PC-3 (cell line): Measurements from ENCODE around the gene MRGPRD. TPM values are rescaled to one million over a fixed set of nuclear protein-coding genes. Genes with fewer than 3 reads are reported as not detected.

ENCODE experiments used
- ATAC-seq: fragments of 200-7000 bp; cut with Tn5 transposase; 2 replicates; pipeline ENCODE4 v1.9.1; 2020; ENCODE audit warnings: mild to moderate bottlenecking, moderate library complexity
- BruUV-seq: library from RNA; stranded (reverse); fragments of 400-500 nt; replicated peaks from 2 replicates; lab custom pipeline; 2021; lab: Mats Ljungman, UMichigan
- CTCF ChIA-PET: fragments of 300-600 bp; sonication (Branson Sonifier 250); formaldehyde crosslinking; loops from one replicate; lab custom pipeline; 2022; ENCODE audit warnings: antibody characterized with exemption; lab: Charles Lee
- POLR2A ChIA-PET: fragments of 300-600 bp; sonication (Branson Sonifier 250); formaldehyde crosslinking; loops from one replicate; lab custom pipeline; 2022; ENCODE audit warnings: antibody characterized with exemption; ENCODE audit not compliant: unreplicated experiment; lab: Charles Lee
- DNase-seq: peaks from one replicate; pipeline ENCODE4 v3.0.0-alpha.2; 2015
- H2AFZ ChIP-seq: fragments of 300-600 bp; sonication (generic); 2 replicates; pipeline ENCODE4 v1.6.0; 2016; ENCODE audit warnings: antibody characterized with exemption, low read length
- H3F3A ChIP-seq: fragments of 300-600 bp; sonication (generic); one replicate; pipeline ENCODE4 v1.6.0; 2017; ENCODE audit warnings: antibody characterized with exemption, low read length, control low read depth, mild to moderate bottlenecking; ENCODE audit not compliant: unreplicated experiment
- H3K27ac ChIP-seq: fragments of 300-600 bp; sonication (generic); 2 replicates; pipeline ENCODE4 v1.5.1; 2016; ENCODE audit warnings: mild to moderate bottlenecking, low read length
- H3K27me3 ChIP-seq: fragments of 300-600 bp; sonication (generic); 2 replicates; pipeline ENCODE4 v1.6.1; 2016; ENCODE audit warnings: low read length, mixed read lengths
- H3K36me3 ChIP-seq: fragments of 300-600 bp; sonication (generic); 2 replicates; pipeline ENCODE4 v1.6.1; 2016; ENCODE audit warnings: low read depth, mixed run types, low read length, mixed read lengths
- H3K4me1 ChIP-seq: fragments of 300-600 bp; sonication (generic); 2 replicates; pipeline ENCODE4 v1.5.1; 2016; ENCODE audit warnings: low read length; ENCODE audit not compliant: insufficient read depth
- H3K4me2 ChIP-seq: fragments of 300-600 bp; sonication (generic); 2 replicates; pipeline ENCODE4 v1.6.0; 2016; ENCODE audit warnings: low read length
- H3K4me3 ChIP-seq: fragments of 300-600 bp; sonication (generic); 2 replicates; pipeline ENCODE4 v1.5.1; 2016; ENCODE audit warnings: mild to moderate bottlenecking, low read length, mixed read lengths
- H3K79me2 ChIP-seq: fragments of 300-600 bp; sonication (generic); 2 replicates; pipeline ENCODE4 v1.6.1; 2017; ENCODE audit warnings: low read length, mixed read lengths
- H3K9ac ChIP-seq: fragments of 300-600 bp; sonication (generic); 2 replicates; pipeline ENCODE4 v1.6.0; 2016; ENCODE audit warnings: mild to moderate bottlenecking, low read length
- H3K9me2 ChIP-seq: fragments of 300-600 bp; sonication (generic); replicated peaks from 2 replicates; pipeline ENCODE4 v1.6.1; 2016; ENCODE audit warnings: mixed run types, low read length, mixed read lengths
- H3K9me3 ChIP-seq: fragments of 300-600 bp; sonication (generic); 2 replicates; pipeline ENCODE4 v1.6.1; 2016; ENCODE audit warnings: low read length, mixed read lengths
- H4K20me1 ChIP-seq: fragments of 300-600 bp; sonication (generic); 2 replicates; pipeline ENCODE4 v1.6.1; 2016; ENCODE audit warnings: low read length, mixed read lengths
- CTCF ChIP-seq: fragments of 300-600 bp; sonication (generic); conservative IDR thresholded peaks from 2 replicates; pipeline ENCODE4 v1.5.1; 2017; ENCODE audit warnings: antibody characterized with exemption, low read depth, mild to moderate bottlenecking, low read length
- EZH2 ChIP-seq: fragments of 300-600 bp; sonication (generic); IDR thresholded peaks from one replicate; pipeline ENCODE4 v1.6.1; 2017; ENCODE audit warnings: antibody characterized with exemption, mild to moderate bottlenecking, low read length; ENCODE audit not compliant: unreplicated experiment
- EZH2phosphoT487 ChIP-seq: fragments of 300-600 bp; sonication (generic); IDR thresholded peaks from 2 replicates; pipeline ENCODE4 v1.6.1; 2018; ENCODE audit warnings: mild to moderate bottlenecking, antibody characterized with exemption, low read length, borderline replicate concordance
- intact Hi-C: fragments of 100-400 bp; cut with micrococcal nuclease; formaldehyde crosslinking; loops from 2 replicates; pipeline ENCODE4 v1.9.0; 2023
- total RNA-seq: library from RNA; depleted of rRNA; stranded (reverse); fragments of >200 nt; gene quantifications from 2 replicates; pipeline ENCODE4 v1.2.3, GENCODE V29; 2014

Gene MRGPRD
- total RNA-seq, 1 experiment from 2014 or later: not detected

GRCh38 chr11:68992743-68993255 lies 12.0 kb upstream of the MRGPRD start:
- H3K27ac ChIP-seq: no peak overlapping the region
- TF ChIP-seq CTCF (no peak), EZH2phosphoT487 (no peak), EZH2 (no peak)
- no peaks in the 10 kb centered on the region for H3K4me1 ChIP-seq
- H3K9me2 ChIP-seq: no peaks in the 10 kb centered on the region
- H3K9me3 ChIP-seq: no peaks in the 10 kb centered on the region
- BruUV-seq: no TSS peak
- intact Hi-C loops: no loop called here
- DNase-seq (no peak), ATAC-seq (no peak)
- no peak overlapping the region for H2AFZ ChIP-seq
- CTCF ChIA-PET: no interaction called here
- H3K4me2 ChIP-seq: no peak overlapping the region
- no peaks in the 10 kb centered on the region for H4K20me1 ChIP-seq
- no peaks in the 10 kb centered on the region for H3K36me3 ChIP-seq
- no peaks in the 10 kb centered on the region for H3F3A ChIP-seq
- H3K79me2 ChIP-seq: no peaks in the 10 kb centered on the region
- no peak overlapping the region for H3K9ac ChIP-seq
- H3K4me3 ChIP-seq: no peak overlapping the region
- H3K27me3 ChIP-seq: peaks cover 16% of the 10 kb centered on the region; the same call in 1 of the 2 replicates
- POLR2A ChIA-PET: no interaction called here

DNA sequence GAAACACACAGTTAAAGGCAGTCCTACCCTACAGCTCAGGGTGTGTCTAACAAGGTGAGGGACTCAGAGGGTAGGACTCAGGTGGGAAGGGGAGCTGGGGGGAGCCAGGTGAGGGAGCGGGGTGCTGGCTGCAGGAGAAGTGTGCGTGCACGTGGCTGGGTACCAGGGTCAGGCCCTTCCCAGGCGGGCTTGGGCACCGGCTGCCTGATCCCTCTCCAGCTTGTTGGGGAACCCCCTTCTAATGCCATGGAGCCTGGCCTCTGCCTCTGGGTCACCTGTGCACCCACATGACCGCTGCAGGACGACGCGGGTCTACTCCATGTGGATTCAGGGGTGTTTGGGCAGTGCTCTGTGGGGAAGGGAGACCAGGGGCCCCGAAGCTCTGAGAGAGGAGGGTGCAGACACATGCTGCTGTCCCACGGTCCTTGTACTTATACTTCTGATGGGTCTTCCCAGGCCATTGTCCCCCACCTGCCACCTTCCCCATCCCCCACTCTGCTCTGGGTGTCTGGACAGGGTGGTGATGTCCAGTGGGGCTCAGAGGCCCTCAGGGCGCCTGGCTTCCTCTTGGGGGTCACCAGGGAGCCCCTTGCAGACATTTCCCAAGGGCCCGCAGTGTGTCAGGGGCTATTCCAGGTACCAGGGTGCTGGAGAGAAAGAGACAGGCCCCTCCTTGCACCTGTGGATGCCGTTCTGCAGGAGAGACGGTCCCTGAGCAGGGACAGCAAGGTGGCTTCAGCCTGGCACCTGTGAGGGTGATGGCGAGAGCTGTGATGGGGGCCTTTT lies 10.4 kb upstream of the MRGPRD start:
- Histone ChIP-seq H3K36me3 (no peaks in the 10 kb centered on the region), H3K79me2 (no peaks in the 10 kb centered on the region), H3F3A (no peaks in the 10 kb centered on the region), H3K27me3 (peaks cover 22% of the 10 kb centered on the region), H3K4me3 (no peak overlapping the region), H3K27ac (no peak overlapping the region), H3K9me2 (no peaks in the 10 kb centered on the region), H3K9me3 (no peaks in the 10 kb centered on the region), H3K9ac (no peak overlapping the region), H4K20me1 (no peaks in the 10 kb centered on the region), H3K4me1 (no peaks in the 10 kb centered on the region), H2AFZ (no peak overlapping the region), H3K4me2 (no peak overlapping the region)
- no peak for ATAC-seq
- ChIA-PET POLR2A (no interaction called here), CTCF (no interaction called here)
- TF ChIP-seq EZH2 (no peak), EZH2phosphoT487 (no peak)
- no peak for DNase-seq
- intact Hi-C loops: no loop called here
- no TSS peak for BruUV-seq

GRCh38 chr11:68989936-68990606 lies 9.3 kb upstream of the MRGPRD start:
- no peak overlapping the region for H3K4me2 ChIP-seq
- H2AFZ ChIP-seq: no peak overlapping the region
- no peaks in the 10 kb centered on the region for H3F3A ChIP-seq
- H3K27me3 ChIP-seq: peaks cover 22% of the 10 kb centered on the region
- no peaks in the 10 kb centered on the region for H3K79me2 ChIP-seq
- ATAC-seq: no peak
- POLR2A ChIA-PET: no interaction called here
- intact Hi-C loops: loop anchor here (10.0 kb wide), 1 partner anchor 55 kb away; the partner anchor contains the start of gene TPCN2
- H3K4me1 ChIP-seq: no peaks in the 10 kb centered on the region
- H3K36me3 ChIP-seq: no peaks in the 10 kb centered on the region
- CTCF ChIA-PET: no interaction called here
- DNase-seq: no peak
- no peak overlapping the region for H3K4me3 ChIP-seq
- TF ChIP-seq EZH2phosphoT487 (no peak), EZH2 (no peak), CTCF (no peak)
- no peak overlapping the region for H3K9ac ChIP-seq
- no TSS peak for BruUV-seq
- no peaks in the 10 kb centered on the region for H4K20me1 ChIP-seq
- no peak overlapping the region for H3K27ac ChIP-seq
- no peaks in the 10 kb centered on the region for H3K9me2 ChIP-seq
- no peaks in the 10 kb centered on the region for H3K9me3 ChIP-seq
